Cardiac fibroblast (primary cell): ENCODE results near the gene TPX2.
A peak's percentile ranks its signal among the peaks of the same experiment; 100 is the strongest.

ENCODE experiments used
- DNase-seq, 2 donors: peaks; one replicate each; pipeline versions ENCODE4 v3.0.0 to v3.0.0-alpha.2; 2010; ENCODE audit warnings: low read depth in 2 of 2
- H3K4me3 ChIP-seq, 2 donors: replicated peaks in 1 of 2; 1 replicate in 1 of 2; 2 replicates in 1 of 2; pipeline ENCODE4 v1.5.1; 2011; ENCODE audit warnings: low read depth in 2 of 2, low read length in 2 of 2, mild to moderate bottlenecking in 2 of 2, moderate library complexity in 1 of 2
- TF ChIP-seq, protein P1 (sequence below): IDR thresholded peaks from one replicate; pipeline ENCODE4 v1.5.1; 2011; ENCODE audit warnings: low read depth, mild to moderate bottlenecking, low read length, inconsistent platforms

Gene TPX2

DNA sequence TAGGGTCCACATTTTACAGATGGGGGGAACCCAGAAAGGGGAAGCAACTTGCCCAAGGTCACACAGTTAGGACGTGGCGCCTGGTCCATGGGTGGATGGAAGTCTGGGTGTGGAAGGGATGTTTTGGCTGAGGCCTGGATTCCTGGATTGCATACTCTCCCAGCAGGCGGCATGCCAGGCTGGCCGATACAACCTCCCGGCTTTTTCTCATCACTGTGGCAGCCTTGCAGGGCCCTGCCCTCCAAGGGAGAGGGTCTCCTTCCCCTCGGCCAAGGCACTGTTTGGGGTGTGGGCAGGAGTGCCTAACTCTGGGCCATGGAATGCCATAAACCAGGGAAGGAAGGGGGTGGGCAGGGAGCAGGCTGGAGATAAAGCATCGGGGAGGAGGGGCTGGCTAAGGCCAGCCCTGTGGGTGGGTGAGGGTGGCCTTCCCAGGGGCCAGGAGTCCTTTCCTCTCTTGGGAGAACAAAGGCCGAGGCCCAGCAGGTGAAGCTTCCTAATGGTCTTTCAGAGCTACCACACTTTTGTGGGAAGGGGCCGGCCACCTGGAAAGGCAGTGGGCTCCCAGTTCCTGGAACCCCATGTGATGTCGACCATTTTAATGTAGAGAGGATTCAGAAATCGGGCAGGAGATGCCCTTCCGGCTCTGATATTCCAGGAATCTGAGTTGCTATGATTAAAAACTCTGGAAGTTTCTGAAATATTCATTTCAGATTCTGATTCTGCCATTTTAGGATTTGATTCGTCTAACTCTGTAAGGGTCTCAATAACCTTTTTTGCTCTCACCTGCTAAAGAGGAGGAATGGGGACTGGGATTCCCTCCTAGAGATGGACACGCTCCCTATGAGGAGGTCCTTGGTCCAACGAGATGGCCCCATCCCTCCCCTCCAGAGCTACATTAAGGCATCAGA, 102.1 kb downstream of the TPX2 start:
- peak; percentile 41 to 47 for DNase-seq
- no peak overlapping the region for H3K4me3 ChIP-seq
- TF ChIP-seq, protein P1, sequence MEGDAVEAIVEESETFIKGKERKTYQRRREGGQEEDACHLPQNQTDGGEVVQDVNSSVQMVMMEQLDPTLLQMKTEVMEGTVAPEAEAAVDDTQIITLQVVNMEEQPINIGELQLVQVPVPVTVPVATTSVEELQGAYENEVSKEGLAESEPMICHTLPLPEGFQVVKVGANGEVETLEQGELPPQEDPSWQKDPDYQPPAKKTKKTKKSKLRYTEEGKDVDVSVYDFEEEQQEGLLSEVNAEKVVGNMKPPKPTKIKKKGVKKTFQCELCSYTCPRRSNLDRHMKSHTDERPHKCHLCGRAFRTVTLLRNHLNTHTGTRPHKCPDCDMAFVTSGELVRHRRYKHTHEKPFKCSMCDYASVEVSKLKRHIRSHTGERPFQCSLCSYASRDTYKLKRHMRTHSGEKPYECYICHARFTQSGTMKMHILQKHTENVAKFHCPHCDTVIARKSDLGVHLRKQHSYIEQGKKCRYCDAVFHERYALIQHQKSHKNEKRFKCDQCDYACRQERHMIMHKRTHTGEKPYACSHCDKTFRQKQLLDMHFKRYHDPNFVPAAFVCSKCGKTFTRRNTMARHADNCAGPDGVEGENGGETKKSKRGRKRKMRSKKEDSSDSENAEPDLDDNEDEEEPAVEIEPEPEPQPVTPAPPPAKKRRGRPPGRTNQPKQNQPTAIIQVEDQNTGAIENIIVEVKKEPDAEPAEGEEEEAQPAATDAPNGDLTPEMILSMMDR: no peak

DNA sequence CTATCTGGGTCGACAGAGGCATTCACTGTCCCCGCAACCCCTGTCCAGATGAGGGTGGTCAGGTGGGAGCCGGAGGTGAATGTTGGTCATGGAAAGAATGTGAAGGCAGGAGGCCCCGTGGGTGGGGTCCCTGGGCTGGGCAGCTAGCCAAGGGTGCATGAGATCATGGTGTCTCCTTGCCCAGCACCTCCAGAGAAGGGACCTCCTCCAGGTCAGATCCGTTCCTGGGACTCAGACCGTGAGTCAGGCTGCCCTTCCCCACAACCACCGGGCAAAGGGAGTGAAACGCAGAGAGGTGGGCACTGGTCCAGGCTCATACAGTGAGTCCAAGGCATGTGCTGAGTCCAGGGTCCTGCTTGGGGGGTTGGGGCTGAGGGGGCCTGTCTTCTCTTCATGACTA, 102.8 kb downstream of the TPX2 start:
- peak overlapping the region in 1 of 2 donors; percentile 62 for H3K4me3 ChIP-seq
- DNase-seq: peak; percentile 77 to 94
- TF ChIP-seq, protein P1: no peak

DNA sequence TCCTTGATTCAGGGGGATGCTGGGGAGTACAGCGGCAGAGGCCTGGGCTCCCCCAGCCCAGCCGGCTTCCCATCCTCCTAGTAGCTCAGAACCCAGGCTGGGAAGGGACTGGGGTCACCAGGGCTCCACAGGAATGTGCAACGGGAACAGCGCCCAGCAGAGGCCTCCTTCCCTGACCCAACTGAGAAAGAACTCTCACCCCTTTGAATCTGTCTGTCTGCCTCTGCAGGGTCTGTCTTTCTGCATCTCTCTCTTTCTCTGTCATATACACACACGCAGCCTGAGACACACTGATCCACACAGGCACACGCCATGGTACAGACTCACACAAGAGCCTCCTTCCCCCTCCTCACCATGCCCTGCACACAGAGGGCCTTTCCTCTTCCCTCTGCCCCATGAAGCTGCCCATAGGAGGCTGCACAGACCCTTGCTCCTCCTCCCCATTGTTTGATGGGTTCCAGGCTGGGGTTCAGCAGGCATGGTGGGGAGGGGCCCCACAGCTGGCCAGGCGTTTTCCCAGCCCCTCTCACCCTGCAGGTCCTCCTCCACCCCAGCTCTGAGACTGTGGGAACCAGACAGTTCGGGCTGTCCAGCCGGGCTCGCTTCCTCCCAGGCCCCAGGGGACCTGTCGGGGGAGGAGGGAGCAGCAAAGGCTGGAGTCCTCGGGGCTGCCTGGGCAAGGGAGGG, 103.5 kb downstream of the TPX2 start:
- peak; percentile 83 to 92 for DNase-seq
- peak overlapping the region in 1 of 2 donors; percentile 62 for H3K4me3 ChIP-seq
- TF ChIP-seq, protein P1: no peak

DNA sequence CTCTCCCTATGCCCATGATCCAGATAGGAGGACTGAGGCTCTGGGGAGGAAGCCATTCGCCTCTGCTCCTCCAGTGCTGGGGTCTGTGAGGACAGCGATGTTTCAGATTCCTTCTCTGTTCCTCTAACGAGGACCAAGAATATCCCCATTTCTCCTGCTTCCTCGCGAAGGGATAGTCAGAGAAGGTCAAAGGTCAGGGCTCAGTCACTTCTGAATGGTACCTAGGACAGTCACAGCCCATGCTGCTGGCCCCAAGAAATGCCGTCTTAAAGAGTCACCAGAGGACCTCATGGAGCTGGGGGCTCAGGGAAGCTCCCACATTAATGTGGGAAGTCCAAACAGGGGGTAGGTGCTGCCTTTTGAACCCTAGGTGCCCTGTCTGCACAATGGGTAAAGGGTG, 104.2 kb downstream of the TPX2 start:
- peak in 1 of 2 donors; percentile 48 for DNase-seq
- TF ChIP-seq, protein P1: no peak
- peak overlapping the region in 1 of 2 donors; percentile 62 for H3K4me3 ChIP-seq

DNA sequence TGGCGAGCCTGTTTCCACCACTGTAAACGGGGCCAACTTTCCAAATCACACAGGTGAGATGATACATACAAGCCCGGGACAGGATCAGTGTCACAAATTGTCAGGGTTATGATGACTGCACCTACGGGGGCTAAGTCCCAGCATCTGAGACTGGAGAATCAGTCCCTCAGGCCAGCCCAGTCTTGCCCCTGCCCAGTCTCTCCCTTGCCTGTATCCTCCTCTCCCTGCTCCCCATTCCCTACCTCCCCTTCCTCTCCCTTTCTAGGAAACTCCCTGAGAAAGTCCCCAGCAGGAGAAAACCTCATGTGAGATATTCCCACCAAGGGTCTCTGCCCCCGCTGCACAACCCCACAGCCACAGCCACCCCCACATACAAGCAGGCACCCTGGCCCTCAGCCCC, 104.8 kb downstream of the TPX2 start:
- DNase-seq: no peak
- TF ChIP-seq, protein P1: no peak
- H3K4me3 ChIP-seq: peak overlapping the region in 1 of 2 donors; percentile 62

DNA sequence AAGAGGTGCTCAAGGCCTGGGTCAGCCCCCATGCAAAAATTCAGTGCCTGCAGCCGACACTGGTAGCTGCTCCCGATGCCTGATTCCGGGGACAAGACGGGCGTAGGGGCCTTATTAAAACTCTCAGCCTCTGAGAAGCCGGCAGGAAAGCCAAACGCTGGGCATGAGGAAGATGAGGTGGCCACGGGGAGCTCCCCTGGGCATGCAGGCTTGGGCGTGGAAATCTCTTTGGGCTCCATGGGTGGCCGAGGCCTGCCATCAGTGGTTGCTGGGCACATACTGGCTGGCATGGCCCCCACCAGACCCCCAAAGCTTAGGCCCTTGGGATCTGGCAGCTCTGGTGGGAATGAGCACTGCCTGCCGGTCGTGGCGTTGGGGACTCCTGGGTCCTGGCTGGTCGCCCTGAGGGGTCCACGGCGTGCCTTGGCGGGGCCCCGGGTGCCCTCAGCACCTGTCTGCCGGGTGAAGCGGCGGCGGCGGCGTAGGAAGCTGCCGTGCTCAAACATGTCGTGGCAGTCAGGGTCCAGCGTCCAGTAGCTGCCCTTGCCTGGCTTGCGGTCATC, 105.7 kb downstream of the TPX2 start:
- TF ChIP-seq, protein P1: no peak
- H3K4me3 ChIP-seq: peak overlapping the region in 1 of 2 donors; percentile 62

More for the DNA sequence above, 105.7 kb downstream of the TPX2 start:
- no peak for DNase-seq
